Sciatic nerve (tissue), 2 donors: ENCODE data around the gene XBP1. TPM values are rescaled to one million over a fixed set of nuclear protein-coding genes. Genes with fewer than 3 reads are reported as not detected.
"Not testable (repeated sequence)": the region's sequence is repeated elsewhere in the genome, so short reads cannot be mapped to it uniquely, and the experiment has no call there.

ENCODE experiments used
- ATAC-seq: fragments of 200-7000 bp; cut with Tn5 transposase; one replicate; pipeline ENCODE4 v1.9.1; 2020; ENCODE audit warnings: mild to moderate bottlenecking, moderate library complexity
- DNase-seq: peaks from one replicate; pipeline ENCODE4 v3.0.0-alpha.2; 2020; ENCODE audit warnings: low spot score
- intact Hi-C: fragments of 100-400 bp; cut with DNase I; formaldehyde crosslinking; loops from one replicate; pipeline ENCODE4 v1.14.2; 2022
- total RNA-seq: library from RNA; stranded (reverse); fragmentation: NEBNext Ultra II Directional; extraction: Animal tissue kit (Norgen Biotek cat#: 25700); gene quantifications from one replicate; pipeline ENCODE4 v1.2.1, GENCODE V29; 2021
- donor health status: DM: no; HTN: no; CAD: no.
- donor health status: DM: no; HTN: no; CAD: no.

The XBP1 gene
- total RNA-seq, 1 donor from 2014 or later = 84.9 TPM

DNA sequence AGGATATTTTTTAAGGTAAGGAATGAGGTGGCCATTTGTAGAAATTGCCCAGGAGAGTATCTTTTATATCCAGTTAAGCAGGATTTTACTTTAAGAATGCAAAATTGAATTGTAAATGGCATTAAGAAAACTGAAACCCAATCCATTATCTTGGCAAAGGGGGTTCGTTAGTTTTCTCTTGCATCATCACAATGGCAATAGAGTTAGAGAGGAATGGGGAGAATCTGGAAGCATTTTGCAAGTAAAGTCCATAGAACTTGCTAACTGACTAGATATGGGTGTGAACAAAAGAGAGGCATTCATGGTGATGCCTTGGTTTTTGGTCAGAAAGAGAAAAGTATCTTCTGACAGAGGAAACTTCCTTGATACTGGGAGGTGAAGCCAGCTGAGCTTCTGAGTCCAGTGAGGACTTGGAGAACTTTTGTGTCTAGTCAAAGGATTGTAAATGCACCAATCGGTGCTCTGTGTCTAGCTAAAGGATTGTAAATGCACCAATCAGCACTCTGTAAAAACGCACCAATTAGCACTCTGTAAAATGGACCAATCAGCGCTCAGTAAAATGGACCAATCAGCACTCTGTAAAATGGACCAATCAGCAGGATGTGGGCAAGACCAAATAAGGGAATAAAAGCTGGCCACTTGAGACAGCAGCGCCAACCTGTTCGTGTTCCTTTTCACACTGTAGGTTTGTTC, 31.5 kb downstream of the XBP1 start:
- no peak for DNase-seq
- no peak for ATAC-seq
- intact Hi-C loops = no loop called here

DNA sequence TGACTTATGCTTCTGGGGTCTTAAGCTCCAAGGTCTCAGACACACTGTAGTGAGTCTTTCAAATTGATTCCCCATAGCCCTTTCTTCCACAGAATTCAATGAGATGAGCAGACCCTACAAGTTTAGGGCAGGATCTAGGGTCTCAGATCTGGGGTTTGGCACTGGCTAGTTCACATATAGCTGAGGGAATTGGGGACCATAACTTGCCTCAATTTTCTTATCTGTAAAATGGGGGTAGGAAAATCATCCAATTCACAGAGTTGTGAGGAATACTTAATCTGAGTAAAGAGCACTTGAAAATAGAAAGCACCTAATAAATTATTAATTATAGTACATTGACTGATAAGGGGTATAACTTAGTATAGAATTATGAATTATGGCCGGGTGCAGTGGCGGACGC, 33.7 kb downstream of the XBP1 start:
- no peak for DNase-seq
- intact Hi-C loops = no loop called here
- no peak for ATAC-seq

DNA sequence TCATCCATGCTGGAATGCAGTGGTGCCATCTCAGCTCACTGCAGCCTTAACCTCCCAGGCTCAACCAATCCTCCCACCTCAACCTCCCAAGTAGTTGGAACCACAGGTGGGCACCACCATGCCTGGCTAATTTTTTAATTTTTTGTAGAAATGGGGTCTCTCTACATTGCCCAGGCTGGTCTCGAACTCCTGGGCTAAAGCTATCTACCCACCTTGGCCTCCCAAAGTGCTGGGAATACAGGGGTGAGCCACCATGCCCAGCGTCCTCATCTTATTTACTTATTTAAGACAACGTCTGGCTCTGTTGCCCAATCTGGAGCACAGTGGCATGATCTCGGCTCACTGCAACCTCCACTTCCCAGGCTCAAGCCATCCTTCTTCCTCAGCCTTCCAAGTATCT, 38.4 kb downstream of the XBP1 start:
- DNase-seq, intact Hi-C loops, ATAC-seq: not testable (repeated sequence)

DNA sequence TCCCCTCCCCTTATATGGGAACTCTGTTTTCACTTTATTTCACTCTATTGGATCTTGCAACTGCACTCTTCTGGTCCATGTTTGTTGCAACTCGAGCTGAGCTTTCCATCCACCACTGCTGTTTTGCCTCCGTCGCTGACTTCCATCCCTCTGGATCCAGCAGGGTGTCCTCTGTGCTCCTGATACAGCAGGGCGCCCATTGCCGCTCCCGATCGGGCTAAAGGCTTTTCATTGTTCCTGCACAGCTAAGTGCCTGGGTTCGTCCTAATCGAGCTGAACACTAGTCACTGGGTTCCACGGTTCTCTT, 39.0 kb downstream of the XBP1 start:
- DNase-seq (no peak), ATAC-seq (no peak)
- intact Hi-C loops = no loop called here

DNA sequence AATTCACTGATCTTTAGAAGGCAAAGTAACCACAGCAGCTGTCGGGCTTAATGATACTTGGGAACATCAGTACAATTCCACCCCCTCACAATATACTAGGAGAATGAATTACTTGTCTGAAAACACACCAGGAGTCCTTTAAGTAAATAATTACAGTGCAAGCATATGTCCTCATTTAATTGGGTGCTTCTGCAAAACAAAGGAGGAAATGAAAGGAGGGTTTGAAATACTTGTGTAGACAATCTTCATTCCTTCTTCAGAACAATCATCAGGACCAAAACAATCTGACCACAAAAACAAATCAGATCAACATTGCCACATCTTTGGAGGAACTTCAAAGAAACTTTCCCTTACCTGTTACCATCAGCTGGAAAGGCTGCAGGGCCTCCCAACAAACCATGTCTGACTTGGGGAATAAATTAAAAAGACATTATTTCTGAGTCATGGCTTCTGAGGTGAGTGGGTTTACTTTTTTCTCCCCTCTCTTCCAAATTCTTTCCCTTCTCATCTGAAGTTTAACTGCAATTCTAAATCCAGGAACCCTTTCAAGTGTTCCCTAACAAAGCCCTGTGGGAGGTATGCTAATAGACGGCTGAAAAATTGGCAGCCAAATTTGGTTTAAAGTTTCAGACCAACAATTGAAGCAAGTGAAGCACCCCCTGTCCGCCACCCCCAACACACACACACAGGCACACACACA, 40.4 kb downstream of the XBP1 start:
- DNase-seq = no peak
- no peak for ATAC-seq
- intact Hi-C loops = no loop called here

DNA sequence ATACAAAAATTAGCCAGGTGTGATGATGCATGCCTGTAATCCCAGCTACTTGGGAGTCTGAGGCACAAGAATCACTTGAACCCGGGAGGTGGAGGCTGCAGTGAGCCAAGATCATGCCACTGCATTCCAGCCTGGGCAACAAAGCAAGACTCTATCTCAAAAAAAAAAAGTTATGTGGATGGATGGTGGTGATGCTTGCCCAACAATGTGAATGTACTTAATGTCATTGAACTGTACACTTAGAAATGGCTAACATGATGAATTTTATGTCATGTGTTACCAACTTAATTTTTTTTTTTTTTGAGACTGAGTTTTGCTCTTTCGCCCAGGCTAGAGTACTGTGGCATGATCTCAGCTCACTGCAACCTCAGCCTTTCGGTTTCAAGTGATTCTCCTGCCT, 45.9 kb downstream of the XBP1 start:
- intact Hi-C loops, DNase-seq, ATAC-seq: not testable (repeated sequence)

DNA sequence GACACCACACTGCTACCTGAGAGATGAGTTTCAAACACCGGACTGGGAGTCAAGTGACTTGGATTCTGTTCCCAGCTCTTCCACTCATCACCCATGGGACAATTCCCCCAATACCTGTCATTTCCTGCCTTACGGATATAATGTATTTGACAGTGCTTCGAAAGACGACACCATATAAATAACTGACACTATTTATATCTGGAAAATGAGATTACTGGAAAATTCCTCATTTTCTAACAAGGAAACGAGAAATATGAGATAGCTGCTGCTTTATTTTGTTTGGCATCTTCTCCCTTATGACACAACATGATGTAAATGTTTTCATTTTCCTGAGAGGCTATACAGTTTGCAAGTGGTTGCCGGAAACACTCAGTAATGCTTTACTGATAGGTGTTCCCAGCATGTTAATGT, 49.9 kb downstream of the XBP1 start:
- DNase-seq (no peak), ATAC-seq (no peak)
- intact Hi-C loops = no loop called here

Other genes with a start within 250 kb of the XBP1 start
- gene TTC28, start 120.7 kb downstream of the XBP1 start, total RNA-seq = 58.4 TPM
- gene CHEK2, start 58.7 kb downstream of the XBP1 start, total RNA-seq = 29.3 TPM
- gene HSCB, start 58.5 kb downstream of the XBP1 start, total RNA-seq = 13.9 TPM
- gene CCDC117, start 27.9 kb downstream of the XBP1 start, total RNA-seq = 16.1 TPM
- 12.9 TPM for gene ZNRF3, start 83.0 kb upstream of the XBP1 start, total RNA-seq